ENCODE data around the gene B3GALT6.
"Not testable (repeated sequence)": the region's sequence is repeated elsewhere in the genome, so short reads cannot be mapped to it uniquely, and the experiment has no call there.

B3GALT6 gene

GRCh38 chr1:1247341-1247913 lies 15.4 kb downstream of the B3GALT6 start:
- Histone ChIP-seq H3K36me3 (replicated peaks; ENCODE audit: insufficient read depth, low read length) (no peaks in the 10 kb centered on the region), H3K79me2 (ENCODE audit: low read length) (no peaks in the 10 kb centered on the region), H3K9me2 (replicated peaks; ENCODE audit: insufficient read depth, low read length) (no peaks in the 10 kb centered on the region), H4K20me1 (ENCODE audit: insufficient read depth, low read length) (no peaks in the 10 kb centered on the region), H3K27ac (ENCODE audit: low read length) (no peak overlapping the region), H3K9ac (ENCODE audit: low read length) (no peak overlapping the region), H3F3A (ENCODE audit: insufficient read depth, low read length) (no peaks in the 10 kb centered on the region), H3K4me2 (ENCODE audit: low read depth, low read length) (no peak overlapping the region), H3K4me1 (ENCODE audit: low read length) (no peaks in the 10 kb centered on the region), H3K9me3 (replicated peaks; ENCODE audit: insufficient read depth, low read length) (no peaks in the 10 kb centered on the region), H3K4me3 (ENCODE audit: low read length) (no peak overlapping the region), H3K27me3 (replicated peaks; ENCODE audit: insufficient read depth, low read length) (peaks cover 24% of the 10 kb centered on the region), H2AFZ (ENCODE audit: low read length) (no peak overlapping the region)
- TF ChIP-seq EZH2 (optimal IDR thresholded peaks at IDR 0.05; ENCODE audit: low read depth, low read length) (no peak), CTCF (IDR thresholded peaks at IDR 0.05; ENCODE audit: low read length) (no peak), EZH2phosphoT487 (IDR thresholded peaks at IDR 0.05; ENCODE audit: low read length) (no peak)
- no peak for DNase-seq

- H3K79me2 ChIP-seq (ENCODE audit: low read length); H3K9ac ChIP-seq (ENCODE audit: low read length); H2AFZ ChIP-seq (ENCODE audit: low read length); H3K4me3 ChIP-seq (ENCODE audit: low read length); H3K36me3 ChIP-seq (replicated peaks; ENCODE audit: insufficient read depth, low read length); H3K27ac ChIP-seq (ENCODE audit: low read length); H3K9me2 ChIP-seq (replicated peaks; ENCODE audit: insufficient read depth, low read length); H3F3A ChIP-seq (ENCODE audit: insufficient read depth, low read length); H3K9me3 ChIP-seq (replicated peaks; ENCODE audit: insufficient read depth, low read length); H3K4me2 ChIP-seq (ENCODE audit: low read depth, low read length); DNase-seq; H3K4me1 ChIP-seq (ENCODE audit: low read length); H4K20me1 ChIP-seq (ENCODE audit: insufficient read depth, low read length): not testable (repeated sequence)
- H3K27me3 ChIP-seq (replicated peaks; ENCODE audit: insufficient read depth, low read length): peaks cover 22% of the 10 kb centered on the region
These were observed 16.2 kb downstream of the B3GALT6 start for GRCh38 chr1:1248009-1248913.

GRCh38 chr1:1250786-1251284 lies 18.8 kb downstream of the B3GALT6 start:
- no peak for DNase-seq
- Histone ChIP-seq H3K9me3 (replicated peaks; ENCODE audit: insufficient read depth, low read length) (no peaks in the 10 kb centered on the region), H3K4me2 (ENCODE audit: low read depth, low read length) (no peak overlapping the region), H4K20me1 (ENCODE audit: insufficient read depth, low read length) (no peaks in the 10 kb centered on the region), H3K4me3 (ENCODE audit: low read length) (no peak overlapping the region), H2AFZ (ENCODE audit: low read length) (no peak overlapping the region), H3K9me2 (replicated peaks; ENCODE audit: insufficient read depth, low read length) (no peaks in the 10 kb centered on the region), H3F3A (ENCODE audit: insufficient read depth, low read length) (no peaks in the 10 kb centered on the region), H3K79me2 (ENCODE audit: low read length) (no peaks in the 10 kb centered on the region), H3K36me3 (replicated peaks; ENCODE audit: insufficient read depth, low read length) (0 out of 2 replicates have a peak, but pooled peaks cover 4% of the 10 kb centered on the region), H3K9ac (ENCODE audit: low read length) (no peak overlapping the region), H3K27ac (ENCODE audit: low read length) (no peak overlapping the region), H3K27me3 (replicated peaks; ENCODE audit: insufficient read depth, low read length) (peaks cover 11% of the 10 kb centered on the region), H3K4me1 (ENCODE audit: low read length) (no peaks in the 10 kb centered on the region)
- no peak for TF ChIP-seq EZH2 (optimal IDR thresholded peaks at IDR 0.05; ENCODE audit: low read depth, low read length)
- TF ChIP-seq CTCF (IDR thresholded peaks at IDR 0.05; ENCODE audit: low read length): no peak
- no peak for TF ChIP-seq EZH2phosphoT487 (IDR thresholded peaks at IDR 0.05; ENCODE audit: low read length)
